ENCODE results near the gene UCHL5.
"Not testable (repeated sequence)": the region's sequence is repeated elsewhere in the genome, so short reads cannot be mapped to it uniquely, and the experiment has no call there.

The UCHL5 gene

GRCh38 chr1:193011406-193011805, 47.8 kb downstream of the UCHL5 start:
- DNase-seq (ENCODE audit: low spot score), result no peak

- DNase-seq (ENCODE audit: low spot score), result no peak
Measured at GRCh38 chr1:193009501-193009900, 49.7 kb downstream of the UCHL5 start.

DNA sequence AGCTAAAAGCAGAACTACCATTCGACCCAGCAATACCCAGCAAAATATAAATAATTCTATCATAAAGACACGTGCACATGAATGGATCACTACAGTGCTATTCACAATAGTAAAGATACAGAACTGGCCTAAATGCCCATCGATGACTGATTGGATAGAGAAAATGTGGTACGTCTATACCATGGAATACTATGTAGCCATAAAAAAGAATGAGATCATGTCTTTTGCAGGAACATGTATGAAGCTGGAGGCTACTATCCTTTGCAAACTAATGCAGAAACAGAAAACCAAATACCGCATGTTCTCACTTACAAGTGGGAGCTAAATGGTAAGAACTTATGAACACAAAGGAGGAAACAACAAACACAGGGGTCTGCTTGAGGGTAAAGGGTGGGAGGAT, 53.4 kb downstream of the UCHL5 start:
- DNase-seq (ENCODE audit: low spot score), result no peak

- peak; percentile 19 for DNase-seq (ENCODE audit: low spot score)
Measured at GRCh38 chr1:192998536-192998935, 60.6 kb downstream of the UCHL5 start.

GRCh38 chr1:192994141-192994540, 65.0 kb downstream of the UCHL5 start:
- no peak for DNase-seq (ENCODE audit: low spot score)

DNA sequence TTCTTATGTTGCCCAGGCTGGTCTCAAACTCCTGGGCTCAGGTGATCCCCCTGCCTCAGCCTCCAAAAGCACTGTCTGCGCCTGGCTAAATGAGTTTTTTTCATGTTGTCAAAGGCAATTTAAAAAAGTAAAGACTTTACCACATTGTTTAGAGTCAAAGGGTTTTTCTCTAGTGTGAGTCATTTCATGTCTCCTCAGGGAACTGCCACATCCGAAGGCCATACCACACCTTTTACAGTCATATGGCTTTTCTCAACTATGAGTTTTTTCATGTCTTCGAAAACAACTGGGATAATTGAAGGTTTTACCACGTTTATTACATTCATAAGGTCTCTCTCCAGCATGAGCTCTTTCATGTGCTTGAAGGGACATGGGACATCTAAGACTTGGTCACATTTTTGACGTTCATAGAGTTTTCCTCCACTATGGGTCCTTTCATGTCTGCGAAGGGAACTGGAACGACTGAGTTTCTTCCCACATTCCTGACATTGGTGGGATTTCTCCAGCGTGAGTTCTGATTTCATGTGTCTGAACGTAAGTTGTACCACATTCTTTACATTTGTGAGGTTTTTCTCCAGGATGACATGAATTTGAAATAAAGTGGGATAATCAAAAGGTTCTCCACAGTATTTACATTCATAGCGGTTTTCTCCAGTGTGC, 65.6 kb downstream of the UCHL5 start:
- DNase-seq (ENCODE audit: low spot score), result no peak

GRCh38 chr1:192986748-192987334, 72.3 kb downstream of the UCHL5 start:
- not testable (repeated sequence) for DNase-seq (ENCODE audit: low spot score)

DNA sequence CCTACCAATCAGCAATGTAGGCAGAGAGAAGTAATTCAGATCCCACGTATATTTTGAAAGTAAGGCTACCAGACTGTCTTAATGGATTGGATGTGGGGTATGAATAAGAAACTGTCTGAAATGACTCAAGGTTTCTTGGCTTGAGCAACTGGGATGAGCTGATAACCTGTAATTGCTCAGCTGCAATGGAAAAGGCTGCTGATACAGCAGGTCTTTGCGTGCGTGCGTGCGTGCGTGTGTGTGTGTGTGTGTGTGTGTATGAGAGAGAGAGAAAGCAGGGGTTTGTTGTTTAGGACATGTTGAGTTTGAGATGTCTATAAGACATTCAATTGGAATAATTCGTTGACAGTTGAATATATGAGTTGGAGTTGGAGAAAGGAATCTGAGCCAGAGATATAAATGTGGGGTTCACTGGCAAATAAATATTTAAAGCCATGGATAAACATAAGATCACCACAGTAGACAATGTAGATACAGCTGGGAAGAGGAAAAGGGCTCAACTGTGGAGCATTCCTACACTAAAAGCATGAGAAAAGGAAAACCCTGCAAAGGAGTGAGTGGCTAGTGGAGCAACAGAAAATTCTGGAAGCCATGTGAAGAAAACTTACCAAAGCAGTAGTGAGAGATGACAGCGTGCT, 72.9 kb downstream of the UCHL5 start:
- no peak for DNase-seq (ENCODE audit: low spot score)

DNA sequence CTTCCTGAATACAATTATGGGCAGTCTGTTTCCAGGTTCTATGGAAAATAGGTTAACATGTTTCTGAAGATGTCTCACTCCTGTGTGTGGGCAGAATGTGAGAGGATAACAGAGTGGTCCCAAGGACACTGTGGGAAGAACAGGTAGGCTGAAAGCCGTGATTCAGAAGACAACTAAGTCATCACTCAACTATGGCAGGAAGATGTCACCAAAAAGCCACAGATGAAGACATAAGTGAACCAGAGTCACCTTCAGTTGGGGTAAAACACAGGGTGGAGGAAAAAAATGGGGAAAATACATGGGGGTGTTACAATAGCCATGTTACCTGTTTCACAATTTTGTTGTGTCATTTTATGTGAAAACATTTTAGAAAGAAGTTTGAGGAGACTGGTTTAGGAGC, 75.1 kb downstream of the UCHL5 start:
- DNase-seq (ENCODE audit: low spot score), result no peak

- no peak for DNase-seq (ENCODE audit: low spot score)
Measured at GRCh38 chr1:192983349-192983980, 75.7 kb downstream of the UCHL5 start.

GRCh38 chr1:192980856-192981255, 78.3 kb downstream of the UCHL5 start:
- DNase-seq (ENCODE audit: low spot score), result no peak

GRCh38 chr1:192980334-192980733, 78.8 kb downstream of the UCHL5 start:
- DNase-seq (ENCODE audit: low spot score), result not testable (repeated sequence)

DNA sequence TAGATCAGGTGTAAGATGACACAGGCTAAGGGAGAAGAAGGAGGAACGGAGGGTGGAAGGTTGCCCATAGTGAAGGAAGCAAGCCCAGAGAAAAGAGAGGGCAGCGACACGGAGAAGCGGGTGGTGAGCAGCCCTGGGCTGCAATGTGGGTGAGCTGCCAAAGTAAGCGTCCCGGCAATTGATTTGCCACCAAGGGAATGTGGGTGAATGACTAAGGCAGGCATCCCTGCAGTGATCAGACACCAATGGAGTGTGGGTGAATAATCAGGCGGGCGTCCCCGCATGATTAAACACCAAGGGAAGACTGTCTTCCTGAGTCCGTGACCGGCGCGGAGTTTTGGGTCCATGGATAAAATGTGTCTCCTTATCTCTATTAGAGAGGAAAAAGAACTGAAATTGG, 79.6 kb downstream of the UCHL5 start:
- DNase-seq (ENCODE audit: low spot score), result no peak

DNA sequence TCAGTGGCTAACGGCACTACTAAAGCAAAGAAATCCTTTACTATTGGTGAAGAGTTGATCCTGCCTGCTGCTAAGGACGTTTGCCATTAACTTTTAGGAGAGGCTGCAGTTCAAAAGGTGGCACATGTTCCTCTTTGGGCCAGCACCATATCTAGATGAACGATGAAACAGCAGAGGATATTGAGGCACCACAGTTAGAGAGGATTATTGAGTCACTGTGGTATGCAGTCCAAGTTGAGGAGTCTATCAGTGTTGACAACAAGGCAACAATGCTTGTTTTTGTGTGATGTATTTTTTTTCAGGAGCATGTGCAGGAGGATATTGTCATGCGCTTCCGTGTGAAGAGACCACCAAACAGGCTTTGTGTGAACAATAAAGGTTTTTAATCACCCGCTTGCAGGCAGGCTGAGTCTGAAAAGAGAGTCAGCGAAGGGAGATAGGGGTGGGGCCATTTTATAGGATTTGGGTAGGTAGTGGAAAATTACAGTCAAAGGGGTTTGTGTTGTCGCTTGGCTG, 80.9 kb downstream of the UCHL5 start:
- DNase-seq (ENCODE audit: low spot score), result no peak

GRCh38 chr1:192977089-192977706, 82.0 kb downstream of the UCHL5 start:
- no peak for DNase-seq (ENCODE audit: low spot score)

DNA sequence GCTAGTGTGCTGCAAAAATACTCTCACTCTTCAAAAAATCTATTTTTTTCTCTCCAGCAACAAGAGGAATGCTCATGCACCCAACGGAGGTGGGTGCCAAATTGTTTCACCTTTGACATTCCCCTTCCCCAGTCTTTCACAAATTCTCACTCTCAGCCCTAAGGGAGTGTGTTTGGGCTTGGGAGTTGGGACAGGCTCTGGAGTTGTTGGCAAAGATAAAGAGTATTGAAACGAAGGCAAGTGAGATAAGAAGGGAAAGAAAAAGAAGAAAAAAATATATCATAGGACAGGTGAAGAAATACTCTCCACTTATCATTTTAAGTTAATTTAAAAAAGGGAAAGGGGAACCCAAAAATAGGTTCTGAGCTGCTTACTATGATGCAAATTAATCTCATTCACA, 82.6 kb downstream of the UCHL5 start:
- no peak for DNase-seq (ENCODE audit: low spot score)

DNA sequence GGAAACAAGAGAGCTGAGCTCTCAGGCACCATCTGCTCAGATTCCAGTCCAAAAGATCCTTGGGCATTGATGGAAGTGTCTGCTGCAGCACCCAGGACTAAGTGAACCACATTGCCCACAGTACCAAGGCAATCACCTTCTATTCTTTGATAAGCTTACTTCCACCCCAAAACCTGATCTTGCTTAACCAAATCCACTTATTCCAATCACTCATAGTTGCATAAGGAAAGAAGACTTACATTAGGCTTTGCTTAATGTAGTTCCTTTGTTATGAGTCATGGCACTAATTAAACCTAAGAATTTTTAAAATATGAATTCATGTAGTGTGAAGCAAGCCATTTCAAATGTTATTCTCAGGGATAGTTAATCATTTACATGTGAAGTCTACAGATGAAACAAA, 84.5 kb downstream of the UCHL5 start:
- DNase-seq (ENCODE audit: low spot score), result no peak

DNA sequence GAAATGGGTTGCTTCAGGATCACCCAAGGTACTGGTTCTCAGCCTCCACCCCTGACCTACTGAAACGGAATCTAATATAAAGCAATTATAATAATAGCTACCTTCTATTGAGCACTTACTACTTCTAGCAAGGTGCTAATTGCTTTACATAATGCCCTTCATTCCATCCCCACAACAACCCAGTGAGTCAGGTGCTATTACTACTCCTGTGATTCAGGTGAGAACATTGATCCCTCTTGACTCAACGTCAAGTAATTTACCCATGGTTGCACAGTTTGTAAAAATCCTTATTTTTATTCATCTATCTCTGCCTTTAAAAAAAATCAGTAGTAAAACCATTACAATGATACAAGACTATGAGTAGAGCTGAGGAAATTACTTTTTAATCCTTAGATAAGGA, 85.2 kb downstream of the UCHL5 start:
- DNase-seq (ENCODE audit: low spot score), result no peak

DNA sequence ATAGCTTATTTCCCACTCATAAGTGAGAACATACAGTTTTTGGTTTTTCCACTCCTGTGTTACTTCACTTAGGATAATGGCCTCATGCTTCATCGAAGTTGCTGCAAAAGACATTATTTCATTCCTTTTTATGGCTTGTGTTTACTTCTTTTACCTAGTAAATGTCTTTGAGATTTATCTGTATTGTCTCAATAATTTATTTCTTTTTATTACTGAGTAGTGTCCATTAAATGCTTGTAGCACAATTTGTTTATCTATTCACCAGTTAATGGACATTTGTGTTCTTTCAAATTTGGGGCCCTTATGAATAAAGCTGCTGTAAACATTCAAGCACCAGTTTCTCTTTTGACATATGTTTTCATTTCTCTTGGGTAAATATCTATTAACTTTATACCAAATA, 86.0 kb downstream of the UCHL5 start:
- DNase-seq (ENCODE audit: low spot score), result no peak

DNA sequence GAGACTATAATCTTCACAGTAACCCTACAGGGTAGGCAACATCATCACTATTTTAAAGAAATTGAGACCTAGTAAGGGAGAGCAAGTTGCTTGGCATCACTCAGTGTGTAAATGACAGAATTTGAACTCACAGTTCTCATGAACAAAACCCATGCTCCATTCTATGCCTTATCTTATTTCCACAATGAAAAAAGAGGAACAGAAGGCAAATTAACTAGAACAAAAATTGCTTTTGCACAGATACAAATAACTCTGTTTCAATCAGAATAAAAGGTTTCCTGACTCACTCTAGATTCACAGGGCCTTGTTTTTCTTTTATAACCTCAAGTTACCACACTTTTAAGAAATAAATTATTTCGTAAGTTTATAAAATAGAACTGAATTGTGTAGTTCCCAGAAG, 90.1 kb downstream of the UCHL5 start:
- DNase-seq (ENCODE audit: low spot score), result no peak

DNA sequence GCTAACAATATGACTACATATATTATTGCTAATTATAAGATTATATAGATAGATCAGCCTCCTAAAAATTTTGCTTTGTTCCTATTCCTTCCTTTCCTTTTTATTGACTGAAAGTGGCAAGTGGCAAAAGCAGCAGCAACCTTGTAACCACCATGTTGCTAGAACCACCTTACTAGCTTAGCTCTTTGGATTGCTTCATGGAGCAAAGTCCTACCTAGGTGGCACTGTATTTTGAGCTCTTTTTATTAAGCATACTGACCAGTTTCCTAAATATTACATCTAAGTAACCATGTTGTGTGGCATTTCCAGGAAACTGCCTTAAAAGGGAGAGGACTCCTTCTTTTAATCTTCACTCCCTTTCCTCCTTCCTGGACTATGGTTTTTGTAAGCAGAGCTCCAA, 90.8 kb downstream of the UCHL5 start:
- DNase-seq (ENCODE audit: low spot score), result no peak

- DNase-seq (ENCODE audit: low spot score), result no peak
Measured at GRCh38 chr1:192967901-192968300, 91.3 kb downstream of the UCHL5 start.

All from NAMALWA (cell line).